ENCODE results near the gene TRMT1.
"Not testable (repeated sequence)": the region's sequence is repeated elsewhere in the genome, so short reads cannot be mapped to it uniquely, and the experiment has no call there.

Gene TRMT1

GRCh38 chr19:13116282-13117175 lies at the start of gene TRMT1:
Gene TRMT1, minus strand, starts transcription at chr19:13116740. Its CDS starts 341 bp downstream, at chr19:13116399.
- ATAC-seq = peak; percentile 52 to 59

- not testable (repeated sequence) for ATAC-seq
These were observed 49.6 kb upstream of the TRMT1 start for GRCh38 chr19:13166151-13166550.

- ATAC-seq = no peak
These were observed 48.8 kb upstream of the TRMT1 start for GRCh38 chr19:13165162-13165997.

GRCh38 chr19:13164343-13165161 lies 48.0 kb upstream of the TRMT1 start:
- ATAC-seq = no peak

- no peak for ATAC-seq
These were observed 47.2 kb upstream of the TRMT1 start for GRCh38 chr19:13163609-13164342.

- ATAC-seq = peak; percentile 63 to 66
These were observed 46.4 kb upstream of the TRMT1 start for GRCh38 chr19:13162724-13163608.

- no peak for ATAC-seq
These were observed 44.0 kb upstream of the TRMT1 start for GRCh38 chr19:13160557-13160956.

GRCh38 chr19:13159713-13160112 lies 43.2 kb upstream of the TRMT1 start:
- ATAC-seq = no peak

GRCh38 chr19:13155472-13156359 lies 39.2 kb upstream of the TRMT1 start:
- no peak for ATAC-seq

GRCh38 chr19:13154911-13155471 lies 38.5 kb upstream of the TRMT1 start:
- peak; percentile 22 to 28 for ATAC-seq

- no peak for ATAC-seq
These were observed 37.8 kb upstream of the TRMT1 start for GRCh38 chr19:13154241-13154778.

- ATAC-seq = no peak
These were observed 37.2 kb upstream of the TRMT1 start for GRCh38 chr19:13153569-13154240.

- peak; percentile 34 to 44 for ATAC-seq
These were observed 36.5 kb upstream of the TRMT1 start for GRCh38 chr19:13152974-13153568.

GRCh38 chr19:13152356-13152973 lies 35.9 kb upstream of the TRMT1 start:
- ATAC-seq = peak; percentile 9 to 14

- ATAC-seq = peak; percentile 58 to 61
These were observed 35.2 kb upstream of the TRMT1 start for GRCh38 chr19:13151605-13152355.

GRCh38 chr19:13150931-13151604 lies 34.5 kb upstream of the TRMT1 start:
- peak; percentile 2 to 3 for ATAC-seq
